A673 (cell line): ENCODE measurements around the gene GJD2. TPM values are rescaled to one million over a fixed set of nuclear protein-coding genes. Genes with fewer than 3 reads are reported as not detected.

Source experiments
- BruUV-seq: library from RNA; stranded (reverse); fragments of 400-500 nt; replicated peaks from 2 replicates; lab custom pipeline; 2021; lab: Mats Ljungman, UMichigan
- CTCF ChIA-PET: fragments of 300-600 bp; sonication (Branson Sonifier 250); formaldehyde crosslinking; loops from one replicate; lab custom pipeline; 2022; ENCODE audit warnings: antibody characterized with exemption; lab: Charles Lee
- POLR2A ChIA-PET: fragments of 300-600 bp; sonication (Branson Sonifier 250); formaldehyde crosslinking; loops from one replicate; lab custom pipeline; 2022; ENCODE audit warnings: antibody characterized with exemption; ENCODE audit not compliant: low non-redundant PET; lab: Charles Lee
- DNase-seq: peaks from one replicate; pipeline ENCODE4 v3.0.0-alpha.2; 2015; ENCODE audit warnings: low spot score
- H3K27ac ChIP-seq: fragments of 200-600 bp; sonication (generic); 2 replicates; pipeline ENCODE4 v1.5.1; 2016; ENCODE audit warnings: mixed run types, low read depth, mild to moderate bottlenecking, mixed read lengths, antibody characterized with exemption, low read length; ENCODE audit not compliant: poor library complexity, severe bottlenecking
- H3K27me3 ChIP-seq: fragments of 200-600 bp; sonication (generic); replicated peaks from 2 replicates; pipeline ENCODE4 v1.6.1; 2017; ENCODE audit warnings: mixed run types, low read depth, mild to moderate bottlenecking, mixed read lengths, antibody characterized with exemption, low read length; ENCODE audit not compliant: insufficient read depth, poor library complexity
- H3K36me3 ChIP-seq: fragments of 200-600 bp; sonication (generic); 2 replicates; pipeline ENCODE4 v1.6.1; 2016; ENCODE audit warnings: mixed run types, mild to moderate bottlenecking, mixed read lengths, antibody characterized with exemption, low read length; ENCODE audit not compliant: insufficient read depth, poor library complexity, severe bottlenecking
- H3K4me1 ChIP-seq: fragments of 200-600 bp; sonication (generic); 2 replicates; pipeline ENCODE4 v1.6.1; 2017; ENCODE audit warnings: mixed run types, mild to moderate bottlenecking, mixed read lengths, antibody characterized with exemption, low read length; ENCODE audit not compliant: insufficient read depth, poor library complexity, severe bottlenecking
- H3K4me3 ChIP-seq: fragments of 200-600 bp; sonication (generic); 2 replicates; pipeline ENCODE4 v1.5.1; 2016; ENCODE audit warnings: low read depth, mixed run types, mild to moderate bottlenecking, mixed read lengths, low read length; ENCODE audit not compliant: poor library complexity, severe bottlenecking
- H3K9me3 ChIP-seq: fragments of 200-600 bp; sonication (generic); 2 replicates; pipeline ENCODE4 v1.6.1; 2016; ENCODE audit warnings: mixed run types, low read depth, mild to moderate bottlenecking, mixed read lengths, antibody characterized with exemption, low read length; ENCODE audit not compliant: poor library complexity, severe bottlenecking
- EZH2 ChIP-seq: fragments of 200-600 bp; sonication (generic); IDR thresholded peaks from 2 replicates; pipeline ENCODE4 v1.6.1; 2017; ENCODE audit warnings: borderline replicate concordance, low read depth, mild to moderate bottlenecking, mixed read lengths, antibody characterized with exemption, low read length; ENCODE audit not compliant: poor library complexity, severe bottlenecking
- intact Hi-C: fragments of 100-400 bp; cut with micrococcal nuclease; formaldehyde crosslinking; loops from one replicate; pipeline ENCODE4 v1.10.0; 2022; ENCODE audit not compliant: unreplicated experiment
- total RNA-seq: library from RNA; stranded (reverse); gene quantifications from 2 replicates; pipeline ENCODE4 v1.2.3, GENCODE V29; 2021
- TF ChIP-seq, protein P1 (sequence below): fragments of 300-800, 200-600 bp; sonication (generic); conservative IDR thresholded peaks from 2 replicates; pipeline ENCODE4 v1.5.1; 2017; ENCODE audit warnings: low read depth, mild to moderate bottlenecking, antibody characterized with exemption, low read length, moderate library complexity, mixed read lengths

Gene GJD2
- total RNA-seq, 1 experiment from 2014 or later: not detected

DNA sequence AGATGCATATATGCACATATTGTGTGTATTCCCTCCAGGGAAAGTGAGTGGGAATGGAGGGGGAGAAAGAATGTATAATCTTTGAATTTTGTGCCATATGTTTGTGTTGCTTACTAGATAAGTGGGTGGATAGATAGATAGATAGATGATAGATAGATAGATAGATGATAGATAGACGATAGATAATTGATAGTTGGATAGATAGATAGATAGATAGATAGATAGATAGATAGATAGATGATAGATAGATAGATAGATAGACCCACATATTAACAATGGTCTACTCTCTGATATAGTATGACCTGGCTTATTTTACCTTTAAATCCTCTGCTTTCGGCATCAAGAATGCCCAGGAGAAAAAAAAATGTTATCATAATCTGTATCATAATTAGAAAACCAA is 21.2 kb downstream of the GJD2 start:
- intact Hi-C loops: no loop called here
- Histone ChIP-seq H3K4me3 (no peak overlapping the region), H3K27ac (no peak overlapping the region), H3K9me3 (no peaks in the 10 kb centered on the region), H3K27me3 (peaks cover 83% of the 10 kb centered on the region), H3K36me3 (no peaks in the 10 kb centered on the region), H3K4me1 (no peaks in the 10 kb centered on the region)
- no peak for TF ChIP-seq EZH2
- TF ChIP-seq, protein P1, sequence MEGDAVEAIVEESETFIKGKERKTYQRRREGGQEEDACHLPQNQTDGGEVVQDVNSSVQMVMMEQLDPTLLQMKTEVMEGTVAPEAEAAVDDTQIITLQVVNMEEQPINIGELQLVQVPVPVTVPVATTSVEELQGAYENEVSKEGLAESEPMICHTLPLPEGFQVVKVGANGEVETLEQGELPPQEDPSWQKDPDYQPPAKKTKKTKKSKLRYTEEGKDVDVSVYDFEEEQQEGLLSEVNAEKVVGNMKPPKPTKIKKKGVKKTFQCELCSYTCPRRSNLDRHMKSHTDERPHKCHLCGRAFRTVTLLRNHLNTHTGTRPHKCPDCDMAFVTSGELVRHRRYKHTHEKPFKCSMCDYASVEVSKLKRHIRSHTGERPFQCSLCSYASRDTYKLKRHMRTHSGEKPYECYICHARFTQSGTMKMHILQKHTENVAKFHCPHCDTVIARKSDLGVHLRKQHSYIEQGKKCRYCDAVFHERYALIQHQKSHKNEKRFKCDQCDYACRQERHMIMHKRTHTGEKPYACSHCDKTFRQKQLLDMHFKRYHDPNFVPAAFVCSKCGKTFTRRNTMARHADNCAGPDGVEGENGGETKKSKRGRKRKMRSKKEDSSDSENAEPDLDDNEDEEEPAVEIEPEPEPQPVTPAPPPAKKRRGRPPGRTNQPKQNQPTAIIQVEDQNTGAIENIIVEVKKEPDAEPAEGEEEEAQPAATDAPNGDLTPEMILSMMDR: no peak
- POLR2A ChIA-PET: no interaction called here
- CTCF ChIA-PET: no interaction called here
- no peak for DNase-seq
- no TSS peak for BruUV-seq

DNA sequence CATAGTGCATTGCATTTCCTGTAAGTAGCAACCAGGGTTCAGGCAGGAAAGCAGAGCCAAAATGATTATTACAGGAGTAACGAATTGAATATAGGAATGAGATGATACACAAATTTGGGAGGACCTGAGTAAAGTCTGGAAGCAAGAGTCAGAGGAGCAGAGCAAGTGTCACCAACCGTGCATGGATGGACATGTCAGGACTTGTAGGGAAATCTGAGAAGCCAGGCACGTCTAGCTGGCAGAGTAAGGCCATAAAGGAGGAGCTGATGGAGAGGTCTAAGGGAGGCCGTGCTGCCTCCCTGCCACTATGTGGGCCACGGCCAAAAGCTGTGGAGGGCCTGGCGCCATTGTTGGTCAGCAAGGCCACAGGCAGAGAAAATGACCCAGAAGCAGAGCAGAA is 22.4 kb downstream of the GJD2 start:
- no peak overlapping the region for H3K4me3 ChIP-seq
- H3K4me1 ChIP-seq: no peaks in the 10 kb centered on the region
- peaks cover 73% of the 10 kb centered on the region for H3K27me3 ChIP-seq
- no peaks in the 10 kb centered on the region for H3K36me3 ChIP-seq
- H3K9me3 ChIP-seq: no peaks in the 10 kb centered on the region
- H3K27ac ChIP-seq: no peak overlapping the region
- DNase-seq: no peak
- intact Hi-C loops: no loop called here
- TF ChIP-seq, protein P1: no peak
- TF ChIP-seq EZH2: no peak
- no TSS peak for BruUV-seq
- ChIA-PET CTCF (no interaction called here), POLR2A (no interaction called here)

DNA sequence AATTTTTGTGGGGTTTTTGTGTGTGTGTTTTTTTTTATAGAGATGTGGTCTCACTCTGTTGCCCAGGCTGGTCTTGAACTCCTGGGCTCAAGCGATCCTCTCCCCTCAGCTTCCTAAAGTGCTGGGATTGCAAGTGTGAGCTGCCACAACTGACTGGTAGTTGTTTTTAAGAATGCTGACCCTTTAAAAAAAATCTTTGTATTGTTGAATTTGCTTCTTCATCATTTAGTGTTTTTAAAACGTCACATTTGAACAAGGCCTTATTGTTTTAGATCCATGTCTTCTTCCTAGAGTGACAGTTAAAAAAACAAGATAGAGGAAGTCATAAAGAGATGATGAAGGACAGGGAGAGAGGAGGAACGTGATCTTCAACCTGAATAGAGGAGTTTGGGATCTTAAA is 24.1 kb downstream of the GJD2 start:
- no peaks in the 10 kb centered on the region for H3K9me3 ChIP-seq
- peaks cover 59% of the 10 kb centered on the region for H3K27me3 ChIP-seq
- no peaks in the 10 kb centered on the region for H3K36me3 ChIP-seq
- H3K4me3 ChIP-seq: no peak overlapping the region
- H3K4me1 ChIP-seq: no peaks in the 10 kb centered on the region
- intact Hi-C loops: no loop called here
- H3K27ac ChIP-seq: no peak overlapping the region
- ChIA-PET CTCF (no interaction called here), POLR2A (no interaction called here)
- BruUV-seq: no TSS peak
- TF ChIP-seq EZH2: no peak
- TF ChIP-seq, protein P1: no peak
- DNase-seq: no peak
